Fibroblast of lung (primary cell): Measurements from ENCODE around the gene S100A4.

Experiments used
- EZH2 ChIP-seq: IDR thresholded peaks from 2 replicates; pipeline ENCODE4 v1.5.1; 2012; ENCODE audit warnings: low read length, control low read depth, mild to moderate bottlenecking; ENCODE audit errors: missing control alignments
- TF ChIP-seq, protein P1 (sequence below), 2 donors: IDR thresholded peaks in 1 of 2; conservative IDR thresholded peaks in 1 of 2; 1 replicate in 1 of 2; 2 replicates in 1 of 2; pipeline ENCODE4 v1.5.1; 2011 to 2012; ENCODE audit warnings: low read length in 2 of 2, control low read depth in 1 of 2, inconsistent platforms in 1 of 2, low read depth in 1 of 2, mild to moderate bottlenecking in 1 of 2

DNA sequence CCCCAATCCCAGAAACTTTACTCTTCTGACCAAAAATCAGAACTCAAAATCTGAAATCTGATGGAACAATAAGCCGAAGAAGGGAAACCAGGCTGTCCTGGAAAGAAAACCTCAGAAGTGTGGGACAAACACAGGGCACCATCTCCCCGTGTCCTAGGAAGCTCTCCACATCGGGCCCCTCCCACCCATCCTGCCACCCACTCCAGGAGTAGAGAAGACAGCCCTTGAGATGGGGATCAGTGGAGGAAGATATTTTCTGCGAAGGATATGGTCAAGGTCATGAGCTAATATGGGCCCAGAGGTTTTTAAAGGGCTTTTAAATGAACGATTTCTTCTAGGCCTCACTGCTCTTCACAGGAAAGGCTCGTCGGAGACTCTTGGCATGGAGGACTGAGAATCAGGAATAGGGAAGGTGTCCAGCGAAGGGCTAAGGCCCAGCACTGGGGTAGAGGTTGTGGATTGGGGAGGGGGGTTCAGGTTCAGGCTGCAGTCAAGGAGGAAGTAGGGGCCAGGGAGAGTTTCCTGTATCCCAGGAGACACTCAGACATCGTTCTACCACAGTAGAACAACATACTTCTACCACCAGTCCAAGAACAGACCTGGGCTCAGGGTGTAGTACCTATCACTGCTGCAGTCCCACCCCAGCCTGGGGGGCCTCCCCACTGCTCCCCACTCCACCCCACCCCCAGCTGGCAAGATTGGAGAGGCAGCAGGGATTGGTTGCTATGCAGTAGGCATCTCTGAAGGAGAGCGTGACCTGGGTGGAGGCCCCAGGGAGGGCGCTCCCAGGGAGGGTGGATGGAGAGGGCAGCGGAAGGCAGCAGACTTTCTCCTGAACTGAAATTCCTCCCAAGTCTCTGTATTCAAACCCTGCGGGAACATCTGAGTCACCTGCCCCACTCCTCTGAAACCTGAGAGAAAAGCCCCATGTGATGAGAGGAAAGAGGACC is 3.7 kb downstream of the S100A4 start:
- TF ChIP-seq, protein P1, sequence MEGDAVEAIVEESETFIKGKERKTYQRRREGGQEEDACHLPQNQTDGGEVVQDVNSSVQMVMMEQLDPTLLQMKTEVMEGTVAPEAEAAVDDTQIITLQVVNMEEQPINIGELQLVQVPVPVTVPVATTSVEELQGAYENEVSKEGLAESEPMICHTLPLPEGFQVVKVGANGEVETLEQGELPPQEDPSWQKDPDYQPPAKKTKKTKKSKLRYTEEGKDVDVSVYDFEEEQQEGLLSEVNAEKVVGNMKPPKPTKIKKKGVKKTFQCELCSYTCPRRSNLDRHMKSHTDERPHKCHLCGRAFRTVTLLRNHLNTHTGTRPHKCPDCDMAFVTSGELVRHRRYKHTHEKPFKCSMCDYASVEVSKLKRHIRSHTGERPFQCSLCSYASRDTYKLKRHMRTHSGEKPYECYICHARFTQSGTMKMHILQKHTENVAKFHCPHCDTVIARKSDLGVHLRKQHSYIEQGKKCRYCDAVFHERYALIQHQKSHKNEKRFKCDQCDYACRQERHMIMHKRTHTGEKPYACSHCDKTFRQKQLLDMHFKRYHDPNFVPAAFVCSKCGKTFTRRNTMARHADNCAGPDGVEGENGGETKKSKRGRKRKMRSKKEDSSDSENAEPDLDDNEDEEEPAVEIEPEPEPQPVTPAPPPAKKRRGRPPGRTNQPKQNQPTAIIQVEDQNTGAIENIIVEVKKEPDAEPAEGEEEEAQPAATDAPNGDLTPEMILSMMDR (conservative IDR thresholded peaks at IDR 0.05 in 1 of 2, IDR thresholded peaks at IDR 0.05 in 1 of 2; ENCODE audit: low read depth in 1 of 2, low read length in 2 of 2), result no peak
- TF ChIP-seq EZH2, result no peak
